ENCODE results near the gene ZNF311.

GRCh38 chr6:29045075-29045474 is 40.0 kb upstream of the ZNF311 start, which contains the start of gene OR2W1:
- TF ChIP-seq, protein P1, sequence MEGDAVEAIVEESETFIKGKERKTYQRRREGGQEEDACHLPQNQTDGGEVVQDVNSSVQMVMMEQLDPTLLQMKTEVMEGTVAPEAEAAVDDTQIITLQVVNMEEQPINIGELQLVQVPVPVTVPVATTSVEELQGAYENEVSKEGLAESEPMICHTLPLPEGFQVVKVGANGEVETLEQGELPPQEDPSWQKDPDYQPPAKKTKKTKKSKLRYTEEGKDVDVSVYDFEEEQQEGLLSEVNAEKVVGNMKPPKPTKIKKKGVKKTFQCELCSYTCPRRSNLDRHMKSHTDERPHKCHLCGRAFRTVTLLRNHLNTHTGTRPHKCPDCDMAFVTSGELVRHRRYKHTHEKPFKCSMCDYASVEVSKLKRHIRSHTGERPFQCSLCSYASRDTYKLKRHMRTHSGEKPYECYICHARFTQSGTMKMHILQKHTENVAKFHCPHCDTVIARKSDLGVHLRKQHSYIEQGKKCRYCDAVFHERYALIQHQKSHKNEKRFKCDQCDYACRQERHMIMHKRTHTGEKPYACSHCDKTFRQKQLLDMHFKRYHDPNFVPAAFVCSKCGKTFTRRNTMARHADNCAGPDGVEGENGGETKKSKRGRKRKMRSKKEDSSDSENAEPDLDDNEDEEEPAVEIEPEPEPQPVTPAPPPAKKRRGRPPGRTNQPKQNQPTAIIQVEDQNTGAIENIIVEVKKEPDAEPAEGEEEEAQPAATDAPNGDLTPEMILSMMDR (IDR thresholded peaks at IDR 0.05), result no peak
- TF ChIP-seq POLR2AphosphoS5 (IDR thresholded peaks at IDR 0.05; ENCODE audit: insufficient read depth in 1 of 2, low read depth in 1 of 2) (no peak), POLR2A (IDR thresholded peaks at IDR 0.05) (no peak)
